Measurements from ENCODE around the gene ARID5A. TPM values are rescaled to one million over a fixed set of nuclear protein-coding genes. Genes with fewer than 3 reads are reported as not detected.
A peak's percentile ranks its signal among the peaks of the same experiment; 100 is the strongest.

ARID5A gene
- total RNA-seq, 1 experiment from 2014 or later: 3.3 TPM

- no peaks in the 10 kb centered on the region for H3K27me3 Mint-ChIP-seq (ENCODE audit: insufficient read depth, unreplicated experiment)
- ChIA-PET CTCF (interaction anchor here (0.8 to 2.3 kb wide), 2 partner anchors 98 to 169 kb away, joined by 3 to 9 read pairs; partner anchors contain the start of gene NCAPH), POLR2A (no interaction called here)
- no TSS peak for BruUV-seq (replicated peaks)
- no peak for TF ChIP-seq CTCF (IDR thresholded peaks at IDR 0.05; ENCODE audit: insufficient read depth in 1 of 2, low read depth in 1 of 2, low read length in 1 of 2, severe bottlenecking in 1 of 2, unreplicated experiment in 1 of 2)
- peak within 1 kb of the TSS; percentile 65 for H3K4me3 Mint-ChIP-seq (ENCODE audit: unreplicated experiment)
- peaks cover 45% of the 10 kb centered on the region for H3K4me1 ChIP-seq
- H3K9me3 Mint-ChIP-seq (ENCODE audit: unreplicated experiment): no peaks in the 10 kb centered on the region
- no peaks in the 10 kb centered on the region for H3K27me3 ChIP-seq (replicated peaks; ENCODE audit: control insufficient read depth, insufficient read depth, low read length)
- H3K9me3 ChIP-seq: no peaks in the 10 kb centered on the region
- peak within 1 kb of the TSS; percentile 10 for H3K4me3 ChIP-seq (ENCODE audit: low read depth, low read length)
- intact Hi-C loops (cut with micrococcal nuclease; ENCODE audit: unreplicated experiment): loop anchor here (1.0 to 5.0 kb wide), 3 partner anchors 56 to 238 kb away; partner anchors contain the start of genes CIAO1 and TMEM127
- H3K36me3 ChIP-seq (ENCODE audit: control insufficient read depth, insufficient read depth, low read length): no peaks in the 10 kb centered on the region
- DNase-seq: peak; percentile 83 to 89
- peaks cover 27% of the 10 kb centered on the region for H3K4me1 Mint-ChIP-seq (ENCODE audit: low read depth, unreplicated experiment)
- H3K27ac Mint-ChIP-seq (ENCODE audit: unreplicated experiment): peak within 1 kb of the TSS; percentile 91
- H3K36me3 Mint-ChIP-seq (ENCODE audit: insufficient read depth, unreplicated experiment): peaks cover 18% of the 10 kb centered on the region
Measured at GRCh38 chr2:96505231-96505889, 31.2 kb upstream of the ARID5A start, which contains the start of gene NEURL3. NEURL3 (minus strand) TSS chr2:96505357; CDS start chr2:96505286, 71 bp downstream.

DNA sequence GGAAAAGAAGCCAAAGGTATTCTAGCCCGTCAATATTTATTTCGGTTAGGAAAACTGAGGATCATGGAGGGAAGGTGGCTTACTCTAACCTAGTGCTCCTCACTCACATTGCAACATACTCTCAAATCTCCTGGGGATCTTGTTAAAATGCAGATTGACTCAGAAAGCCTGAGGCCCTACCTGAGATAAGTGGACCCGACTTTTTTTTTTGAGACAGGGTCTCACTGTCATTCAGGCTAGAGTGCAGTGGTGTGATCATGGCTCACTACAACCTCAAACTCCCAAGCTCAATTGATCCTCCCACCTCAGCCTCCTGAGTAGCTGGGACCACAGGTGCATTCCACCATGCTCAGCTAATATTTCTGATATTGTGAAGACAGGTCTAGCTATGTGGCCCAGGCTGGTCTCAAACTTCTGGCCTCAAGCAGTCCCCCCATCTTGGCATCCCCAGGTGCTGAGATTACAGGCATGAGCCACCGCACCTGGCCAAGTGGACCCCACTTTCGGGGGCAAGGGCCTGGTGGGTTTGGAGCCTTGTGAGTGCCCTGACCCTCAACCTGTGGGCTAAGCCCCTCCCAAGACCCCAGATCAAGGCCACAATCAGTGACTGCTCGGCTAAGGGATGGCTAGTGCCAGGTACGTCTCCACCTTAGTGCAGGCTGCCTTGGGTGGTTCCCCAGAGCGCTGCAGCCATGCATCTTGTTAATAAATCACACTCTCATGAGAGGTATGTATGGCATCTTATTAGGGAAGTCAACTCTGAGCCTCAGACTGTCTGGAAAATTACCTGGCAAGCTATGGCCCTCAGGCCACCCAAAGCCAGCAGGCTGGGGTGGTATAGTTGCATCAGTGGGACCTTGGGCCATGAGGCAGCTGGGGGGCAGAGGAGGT lies 30.3 kb upstream of the ARID5A start:
- Mint-ChIP-seq H3K27me3 (ENCODE audit: insufficient read depth, unreplicated experiment) (peaks cover 3% of the 10 kb centered on the region), H3K36me3 (ENCODE audit: insufficient read depth, unreplicated experiment) (peaks cover 18% of the 10 kb centered on the region), H3K9me3 (ENCODE audit: unreplicated experiment) (no peaks in the 10 kb centered on the region), H3K4me1 (ENCODE audit: low read depth, unreplicated experiment) (peaks cover 27% of the 10 kb centered on the region), H3K27ac (ENCODE audit: unreplicated experiment) (peak overlapping the region; percentile 91), H3K4me3 (ENCODE audit: unreplicated experiment) (no peak overlapping the region)
- Histone ChIP-seq H3K9me3 (no peaks in the 10 kb centered on the region), H3K36me3 (ENCODE audit: control insufficient read depth, insufficient read depth, low read length) (no peaks in the 10 kb centered on the region), H3K4me3 (ENCODE audit: low read depth, low read length) (no peak overlapping the region), H3K27me3 (replicated peaks; ENCODE audit: control insufficient read depth, insufficient read depth, low read length) (no peaks in the 10 kb centered on the region), H3K4me1 (peaks cover 45% of the 10 kb centered on the region)
- BruUV-seq (replicated peaks): no TSS peak
- DNase-seq: no peak
- POLR2A ChIA-PET: no interaction called here
- CTCF ChIA-PET: interaction anchor here (0.6 to 2.3 kb wide), 5 partner anchors 98 to 170 kb away, joined by 3 to 9 read pairs (median 3); partner anchors contain the start of gene NCAPH
- intact Hi-C loops (cut with micrococcal nuclease; ENCODE audit: unreplicated experiment): loop anchor here (5.0 kb wide), 1 partner anchor 239 kb away; the partner anchor contains the start of genes CIAO1 and TMEM127
- no peak for TF ChIP-seq CTCF (IDR thresholded peaks at IDR 0.05; ENCODE audit: insufficient read depth in 1 of 2, low read depth in 1 of 2, low read length in 1 of 2, severe bottlenecking in 1 of 2, unreplicated experiment in 1 of 2)

DNA sequence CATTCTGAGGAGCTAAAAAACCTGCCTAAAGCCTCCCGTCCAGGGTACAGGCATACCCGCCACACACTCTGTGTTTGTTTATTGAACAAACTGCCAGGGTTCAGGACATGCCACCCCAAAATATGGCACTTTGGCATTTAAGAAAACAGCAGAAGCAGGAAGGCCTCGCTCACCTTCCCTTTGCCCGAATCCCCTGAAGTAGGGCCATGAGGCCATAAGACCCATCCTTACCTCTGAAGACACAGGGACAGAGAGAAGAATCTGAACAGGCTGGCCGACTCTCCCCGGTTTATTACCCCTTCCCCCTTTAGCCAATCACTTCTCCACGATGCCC lies 29.7 kb upstream of the ARID5A start:
- peaks cover 26% of the 10 kb centered on the region for H3K4me1 Mint-ChIP-seq (ENCODE audit: low read depth, unreplicated experiment)
- peaks cover 3% of the 10 kb centered on the region for H3K27me3 Mint-ChIP-seq (ENCODE audit: insufficient read depth, unreplicated experiment)
- Histone ChIP-seq H3K4me1 (peaks cover 45% of the 10 kb centered on the region), H3K4me3 (ENCODE audit: low read depth, low read length) (no peak overlapping the region), H3K27me3 (replicated peaks; ENCODE audit: control insufficient read depth, insufficient read depth, low read length) (no peaks in the 10 kb centered on the region), H3K9me3 (no peaks in the 10 kb centered on the region), H3K36me3 (ENCODE audit: control insufficient read depth, insufficient read depth, low read length) (no peaks in the 10 kb centered on the region)
- DNase-seq: no peak
- BruUV-seq (replicated peaks): no TSS peak
- peak overlapping the region; percentile 39 for H3K27ac Mint-ChIP-seq (ENCODE audit: unreplicated experiment)
- H3K9me3 Mint-ChIP-seq (ENCODE audit: unreplicated experiment): no peaks in the 10 kb centered on the region
- TF ChIP-seq CTCF (IDR thresholded peaks at IDR 0.05; ENCODE audit: insufficient read depth in 1 of 2, low read depth in 1 of 2, low read length in 1 of 2, severe bottlenecking in 1 of 2, unreplicated experiment in 1 of 2): no peak
- H3K4me3 Mint-ChIP-seq (ENCODE audit: unreplicated experiment): no peak overlapping the region
- peaks cover 18% of the 10 kb centered on the region for H3K36me3 Mint-ChIP-seq (ENCODE audit: insufficient read depth, unreplicated experiment)
- ChIA-PET CTCF (interaction anchor here (0.6 to 2.3 kb wide), 2 partner anchors 99 to 110 kb away, joined by 3 to 9 read pairs; no protein-coding TSS in a partner anchor), POLR2A (no interaction called here)
- intact Hi-C loops (cut with micrococcal nuclease; ENCODE audit: unreplicated experiment): loop anchor here (5.0 kb wide), 1 partner anchor 240 kb away; the partner anchor contains the start of genes CIAO1 and TMEM127
